GM18511 (cell line): ENCODE measurements around the gene HIVEP3.
"Not testable (repeated sequence)": the region's sequence is repeated elsewhere in the genome, so short reads cannot be mapped to it uniquely, and the experiment has no call there.

Experiments
- ATAC-seq: cut with Tn5 transposase; IDR thresholded peaks from one replicate; pipeline ENCODE4 v1.9.1; 2021; ENCODE audit warnings: mild to moderate bottlenecking, moderate library complexity; ENCODE audit not compliant: unreplicated experiment

HIVEP3 gene

DNA sequence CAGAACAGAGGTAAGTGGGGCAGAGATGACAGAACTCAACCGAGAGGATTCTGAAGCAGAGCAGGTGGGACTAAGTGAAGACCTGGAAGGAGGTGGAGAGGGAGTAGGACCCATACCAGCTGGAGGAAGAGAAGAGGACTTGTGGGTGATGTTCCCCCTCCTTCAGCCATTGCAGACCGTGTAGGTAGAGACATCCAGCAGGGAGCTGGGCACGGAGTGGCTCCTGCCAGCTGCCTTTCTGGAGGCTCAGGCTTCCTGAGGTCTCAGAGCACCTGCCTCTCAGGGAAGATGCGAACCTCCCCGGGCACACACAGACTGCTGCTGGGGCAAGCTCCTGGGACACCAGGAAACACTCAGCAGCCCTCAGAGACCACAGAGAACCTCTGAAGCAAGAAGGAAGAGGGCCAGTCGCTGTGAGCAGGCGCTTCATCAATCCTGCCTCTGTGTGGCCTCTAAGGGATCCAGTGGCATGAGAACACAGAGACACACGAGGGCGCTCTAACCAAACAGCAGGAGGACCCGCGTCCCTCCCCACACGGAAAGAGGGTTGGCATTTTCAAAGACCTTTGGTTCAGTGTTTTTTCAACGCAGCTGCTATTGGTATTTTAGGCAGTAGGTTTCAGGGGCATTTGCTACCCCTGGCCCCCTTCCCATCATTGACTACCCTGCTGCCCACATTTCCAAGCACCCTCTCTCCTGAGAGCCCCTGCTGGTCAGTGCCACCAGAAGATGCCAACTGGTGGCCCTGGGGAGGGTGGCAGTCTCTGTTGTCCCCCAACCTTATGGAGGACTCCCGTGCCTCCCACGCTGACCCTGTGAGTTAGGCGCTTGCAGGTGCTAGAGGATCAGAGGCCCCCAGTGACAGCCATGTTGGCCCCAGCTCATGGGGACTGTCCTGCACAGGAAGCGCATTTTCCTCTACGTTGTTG lies 344.7 kb downstream of the HIVEP3 start:
- peak; percentile 88 for ATAC-seq

DNA sequence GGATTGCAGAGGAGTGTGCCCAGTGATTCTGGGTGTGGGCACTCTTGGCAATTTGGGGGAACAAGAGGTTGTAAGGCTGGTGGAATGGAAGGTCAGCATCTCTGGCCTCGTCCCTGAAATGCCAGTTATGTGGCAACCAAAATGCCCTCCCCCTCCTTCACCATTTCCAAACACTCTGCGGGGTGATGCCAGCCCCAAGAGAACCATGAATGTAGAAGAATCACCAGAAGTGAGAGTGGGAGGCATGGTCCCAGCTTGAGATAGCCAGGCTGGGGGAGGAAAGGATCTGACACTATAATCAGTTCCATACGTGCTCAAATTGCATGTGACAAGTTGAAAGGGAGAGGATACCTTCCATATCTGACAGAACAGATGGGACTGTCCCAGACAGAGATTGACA lies 345.5 kb downstream of the HIVEP3 start:
- no peak for ATAC-seq

DNA sequence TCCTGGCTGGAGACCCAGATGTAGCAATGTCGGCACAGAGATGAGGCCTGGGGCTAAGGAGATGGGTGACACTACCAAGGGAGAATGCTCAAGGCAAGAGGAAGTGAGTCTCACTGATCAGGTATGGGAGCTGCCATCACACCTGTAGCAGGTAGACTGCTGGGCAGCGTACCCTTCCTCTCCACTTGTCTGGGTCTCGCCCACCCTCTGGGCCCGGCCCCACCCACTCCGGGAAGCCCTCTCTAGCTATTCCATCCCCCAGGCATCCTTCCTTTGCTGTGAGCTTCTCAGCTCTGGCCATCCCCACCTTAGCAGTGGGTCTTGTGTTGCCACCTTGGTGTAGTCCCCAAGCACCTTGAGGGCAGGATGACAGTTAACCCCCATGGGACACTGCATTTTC lies 346.5 kb downstream of the HIVEP3 start:
- ATAC-seq = no peak

DNA sequence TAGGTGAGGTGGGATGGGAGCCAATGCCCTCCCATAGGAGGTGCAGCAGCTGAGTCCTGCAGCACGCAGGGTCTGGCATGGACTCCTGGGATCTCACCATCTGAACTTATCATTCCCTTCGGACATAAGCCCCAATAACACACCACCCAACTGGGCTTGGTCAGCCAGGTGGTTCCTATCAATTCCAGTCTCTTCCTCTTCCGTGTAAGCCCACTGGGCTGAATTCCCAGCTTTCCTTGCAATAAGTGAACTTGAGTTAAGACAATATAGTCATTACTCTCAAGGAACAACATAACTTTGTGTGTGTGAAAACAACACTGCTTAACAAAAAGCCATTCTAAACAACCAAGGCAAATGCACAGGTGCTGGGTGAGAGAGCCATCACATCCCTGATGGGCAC lies 347.7 kb downstream of the HIVEP3 start:
- ATAC-seq = no peak

DNA sequence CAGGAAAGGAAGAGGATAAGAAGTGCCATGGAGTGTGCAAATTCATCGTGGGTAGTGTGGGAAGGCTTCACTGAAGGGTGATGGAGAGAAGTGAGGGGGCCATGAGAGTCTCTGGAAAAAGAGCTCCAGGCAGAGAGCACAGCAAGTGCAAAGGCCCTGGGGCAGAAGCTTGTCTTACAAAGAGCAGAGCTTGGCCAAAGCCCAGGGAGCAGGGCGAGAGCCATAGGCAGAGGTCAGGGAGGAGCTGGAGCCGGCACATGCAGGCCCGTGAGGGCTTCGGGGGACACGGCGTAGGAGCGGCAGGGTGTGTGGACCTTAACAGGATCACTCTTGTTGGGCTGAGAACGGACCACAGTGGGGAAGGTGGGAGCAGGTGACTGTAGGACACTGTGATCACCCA lies 350.5 kb downstream of the HIVEP3 start:
- ATAC-seq = no peak

GRCh38 chr1:41566969-41567368 lies 351.8 kb downstream of the HIVEP3 start:
- ATAC-seq = no peak

DNA sequence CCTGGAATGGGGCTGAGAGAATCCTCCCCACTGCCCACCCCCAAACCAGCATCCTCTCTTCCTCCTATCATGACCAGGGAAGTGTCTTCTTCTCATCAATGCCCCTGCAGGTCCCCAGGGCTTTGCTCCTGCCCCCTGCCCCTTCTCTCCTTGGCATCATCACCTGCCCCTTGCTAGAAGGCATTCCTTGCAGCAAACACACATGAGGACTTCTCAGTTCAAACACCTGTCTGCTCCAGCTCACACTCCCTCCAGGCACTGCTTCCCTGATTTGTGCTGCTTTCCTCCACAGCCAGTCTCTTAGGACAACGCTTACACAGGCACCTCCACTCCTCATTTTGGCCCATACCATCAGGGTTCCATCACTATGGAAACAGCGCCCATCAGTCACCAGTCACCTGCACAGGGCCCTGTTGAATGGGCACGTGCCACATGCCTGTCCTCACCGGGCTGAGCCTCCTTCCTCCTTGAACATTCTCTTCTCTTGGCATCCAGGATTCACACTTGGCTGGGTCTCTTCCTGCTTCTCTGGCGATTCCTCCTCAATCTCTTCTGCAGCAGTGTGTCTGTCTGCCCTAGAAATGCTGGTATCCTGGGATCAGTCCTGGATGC lies 352.3 kb downstream of the HIVEP3 start:
- ATAC-seq = no peak

DNA sequence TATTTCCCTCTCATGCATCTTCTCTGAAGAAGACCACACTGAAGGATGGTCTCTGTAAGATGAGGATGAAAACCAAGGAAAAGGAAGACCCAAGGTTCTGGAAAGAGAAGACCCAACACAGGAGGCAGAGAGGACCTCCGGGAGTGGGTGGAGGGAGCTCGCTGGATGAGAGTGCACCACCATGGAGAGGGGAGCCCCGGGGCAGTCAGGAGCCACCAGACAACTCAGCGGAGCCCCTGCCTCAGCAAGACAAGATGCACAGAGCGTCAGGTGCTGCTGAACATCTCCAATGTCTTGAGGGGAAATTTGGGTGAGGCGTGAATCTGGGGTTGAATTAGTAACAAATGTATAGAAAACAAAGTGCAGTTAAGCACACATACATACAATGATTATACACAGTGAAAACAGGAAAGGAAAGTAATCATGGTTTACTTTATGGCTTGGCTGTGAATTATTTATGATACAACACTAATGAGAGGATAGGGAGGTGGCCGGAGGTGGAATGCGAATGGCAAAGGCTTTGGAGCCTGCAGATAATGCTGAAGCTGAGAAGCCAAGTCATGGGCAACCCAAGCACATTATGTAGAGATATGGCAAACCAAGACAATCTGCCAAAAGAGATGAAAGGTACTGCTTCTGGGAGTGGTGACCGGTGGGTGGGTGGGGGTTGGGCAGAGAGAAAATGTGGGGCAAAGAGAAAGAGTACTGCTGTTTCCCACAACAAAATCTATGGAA lies 353.8 kb downstream of the HIVEP3 start:
- no peak for ATAC-seq

DNA sequence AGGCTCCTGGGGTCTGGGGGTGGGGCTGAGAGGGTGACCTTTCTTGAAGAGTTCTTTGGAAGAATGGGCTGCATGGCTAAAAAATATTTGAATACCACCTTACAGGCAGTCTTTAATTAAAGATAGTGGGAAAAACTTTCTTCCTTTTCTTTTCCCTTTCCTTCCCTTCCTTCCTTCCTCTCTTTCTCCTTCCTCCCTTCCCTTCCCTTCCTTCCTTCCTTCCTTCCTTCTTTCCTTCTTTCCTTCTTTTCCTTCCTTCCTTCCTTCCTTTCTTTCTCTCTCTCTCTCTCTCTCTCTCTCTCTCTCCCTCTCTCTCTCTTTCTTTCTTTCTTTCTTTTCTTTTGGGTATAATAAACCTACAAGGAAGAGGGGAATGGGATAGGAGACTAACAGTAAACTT lies 356.4 kb downstream of the HIVEP3 start:
- ATAC-seq = no peak

DNA sequence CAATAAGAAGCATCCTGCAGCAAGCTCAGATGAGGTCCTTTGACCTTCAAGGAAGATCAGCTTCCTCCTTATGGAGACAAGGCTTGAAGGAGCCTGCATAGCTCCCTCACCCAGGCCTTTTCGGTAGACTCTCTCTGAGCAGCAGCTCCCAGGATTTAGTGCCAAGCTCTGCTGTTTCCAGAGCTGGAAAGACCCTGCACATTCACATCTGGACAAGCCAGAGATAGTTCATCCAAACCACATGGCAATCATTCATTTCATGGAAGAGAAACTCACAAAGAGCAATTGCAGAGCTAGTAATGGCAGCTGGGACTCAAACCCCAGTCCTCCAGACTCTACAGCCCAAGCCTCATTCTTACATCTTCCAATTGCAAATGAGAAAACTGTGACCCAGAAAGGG lies 357.8 kb downstream of the HIVEP3 start:
- no peak for ATAC-seq

DNA sequence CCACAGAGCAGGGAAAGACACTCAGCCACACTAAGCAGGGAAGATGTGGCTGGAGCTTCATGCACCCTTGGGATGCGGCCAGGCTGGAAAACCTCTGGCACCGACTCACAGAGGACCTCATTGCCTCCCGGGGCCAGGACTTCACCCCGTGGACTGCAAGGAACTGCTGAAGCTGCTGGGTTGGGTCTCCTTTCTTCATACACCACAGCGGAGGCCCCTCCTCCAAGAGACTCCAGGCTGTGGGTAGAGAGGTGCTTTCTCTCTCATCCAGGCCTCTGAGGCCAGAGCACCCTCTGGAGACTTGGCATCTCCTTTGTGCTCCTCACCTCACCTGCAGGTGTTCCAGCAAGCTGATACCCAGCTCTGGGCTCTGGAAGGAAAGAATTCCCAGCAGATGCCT lies 358.2 kb downstream of the HIVEP3 start:
- no peak for ATAC-seq

DNA sequence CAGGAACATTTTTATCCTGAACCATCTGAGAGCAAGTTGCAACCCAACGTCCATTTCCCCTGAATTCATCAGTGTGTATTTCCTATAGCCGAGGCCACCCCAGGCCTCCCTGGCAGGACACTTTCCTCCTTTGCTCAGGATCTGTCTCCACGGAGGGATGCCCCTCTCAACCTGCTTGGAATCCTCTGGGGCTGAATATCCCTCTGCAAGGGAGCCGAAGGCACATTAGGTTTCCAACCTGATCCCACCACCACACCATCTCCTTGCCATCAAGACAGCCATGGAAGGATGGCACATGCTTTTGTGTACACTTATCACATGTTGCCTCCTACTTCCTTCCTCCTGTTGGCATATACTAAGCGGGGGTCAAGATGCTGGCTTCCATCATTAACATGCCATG lies 359.4 kb downstream of the HIVEP3 start:
- ATAC-seq = no peak

DNA sequence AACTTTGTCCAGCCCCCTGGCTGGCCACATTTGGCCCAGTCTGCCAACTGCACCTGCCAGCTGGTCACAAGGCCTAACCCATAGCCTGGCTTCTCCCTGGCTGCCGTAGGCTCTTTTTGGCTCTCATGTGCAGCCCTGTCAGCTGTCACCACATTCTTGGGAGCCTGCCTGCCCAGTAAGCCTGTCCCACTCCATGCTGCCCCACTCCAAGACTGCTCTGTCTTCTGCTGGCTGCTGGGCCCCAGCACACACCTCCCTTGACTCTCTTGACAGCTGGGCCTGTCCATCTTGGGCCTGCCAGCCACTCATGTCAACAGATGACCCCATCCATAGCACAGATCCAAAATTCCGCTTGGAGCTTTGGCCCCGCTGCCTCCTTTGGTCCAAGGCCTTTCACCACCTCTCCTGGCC lies 360.0 kb downstream of the HIVEP3 start:
- no peak for ATAC-seq

DNA sequence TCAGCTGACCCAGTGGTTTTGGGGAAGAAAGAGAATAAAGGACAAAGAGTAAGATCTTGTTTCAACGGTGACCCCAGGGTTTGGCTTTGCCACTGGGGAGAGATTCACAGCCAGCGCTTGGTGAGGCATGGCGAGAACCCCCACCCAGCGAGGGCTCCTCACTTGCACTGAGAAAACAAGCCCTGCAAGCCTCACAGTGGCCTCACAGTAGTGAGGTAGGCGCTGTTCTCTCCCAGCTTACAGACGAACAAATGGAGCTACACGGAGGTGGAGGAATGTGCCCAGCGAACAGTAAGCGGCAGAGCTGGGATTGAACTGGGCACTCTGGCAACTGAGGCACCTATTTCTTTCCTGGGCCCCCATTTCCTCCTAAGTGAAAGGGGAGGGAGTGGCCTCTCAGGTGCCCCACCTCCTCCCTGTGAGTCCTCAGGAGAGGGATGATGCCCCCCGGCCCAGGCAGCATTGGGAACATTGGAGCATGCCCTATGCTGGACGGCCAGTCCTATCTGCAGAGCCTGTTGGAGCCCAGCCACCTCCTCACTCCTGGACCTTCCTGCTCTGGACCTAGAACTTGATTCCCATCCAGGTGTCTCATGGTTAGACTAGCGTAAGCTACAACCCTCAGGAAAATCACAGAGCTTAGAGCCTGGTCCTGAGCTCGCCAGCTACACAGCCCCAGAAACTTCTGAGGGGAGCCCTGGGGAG lies 360.8 kb downstream of the HIVEP3 start:
- ATAC-seq = no peak

DNA sequence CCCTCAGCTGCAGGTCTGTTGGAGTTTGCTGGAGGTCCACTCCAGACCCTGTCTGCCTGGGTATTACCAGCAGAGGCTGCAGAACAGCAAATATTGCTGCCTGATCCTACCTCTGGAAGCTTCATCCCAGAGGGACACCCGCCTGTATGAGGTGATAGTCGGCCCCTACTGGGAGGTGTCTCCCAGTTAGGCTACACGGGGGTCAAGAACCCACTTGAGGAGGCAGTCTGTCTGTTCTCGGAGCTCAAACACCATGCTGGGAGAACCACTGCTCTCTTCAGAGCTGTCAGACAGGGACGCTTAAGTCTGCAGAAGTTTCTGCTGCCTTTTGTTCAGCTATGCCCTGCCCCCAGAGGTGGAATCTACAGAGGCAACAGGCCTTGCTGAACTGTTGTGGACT lies 364.0 kb downstream of the HIVEP3 start:
- not testable (repeated sequence) for ATAC-seq

GRCh38 chr1:41547781-41548560 lies 370.8 kb downstream of the HIVEP3 start:
- ATAC-seq = no peak

GRCh38 chr1:41547336-41547735 lies 371.4 kb downstream of the HIVEP3 start:
- no peak for ATAC-seq

GRCh38 chr1:41546833-41547135 lies 371.9 kb downstream of the HIVEP3 start:
- ATAC-seq = no peak

DNA sequence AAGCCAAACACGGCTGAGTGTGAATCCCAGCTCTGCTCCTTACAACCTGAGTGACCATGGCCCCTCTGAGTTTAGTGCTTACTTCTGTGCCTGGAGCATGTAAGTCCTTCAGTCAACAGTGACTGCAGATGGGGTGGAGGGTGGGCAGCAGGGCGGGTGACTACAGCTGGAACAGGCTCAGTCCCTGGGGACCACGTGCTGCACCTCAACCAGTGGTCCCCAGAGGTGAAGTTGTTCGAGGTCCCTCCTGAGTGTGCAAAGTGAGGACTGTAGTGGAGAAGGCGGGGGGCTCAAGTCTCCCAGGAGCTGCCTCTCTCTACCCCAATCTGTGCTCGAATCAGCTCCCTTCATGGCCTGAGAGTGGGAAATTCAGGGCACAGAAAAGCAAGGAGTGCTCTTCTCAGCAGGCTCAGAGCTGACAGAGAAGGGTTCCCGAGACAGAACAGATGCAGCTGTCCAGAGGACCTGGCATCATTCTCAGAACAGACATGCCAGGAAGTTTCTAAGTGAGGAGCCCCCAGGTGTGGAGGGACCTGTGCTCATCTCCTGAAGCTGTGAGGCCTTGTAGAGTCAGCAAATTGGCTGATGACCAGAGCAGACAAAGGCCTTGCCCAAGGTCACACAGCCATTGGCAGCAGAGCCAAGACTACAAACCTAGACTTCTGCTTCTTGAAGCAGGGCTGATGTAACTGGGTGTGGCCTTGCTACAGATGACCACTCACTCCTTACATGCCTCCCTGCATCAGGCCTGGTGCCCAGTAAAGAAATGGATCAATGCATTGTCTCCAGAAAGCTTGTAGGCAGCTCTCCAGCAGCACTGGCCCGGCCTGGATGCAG lies 372.5 kb downstream of the HIVEP3 start:
- ATAC-seq = no peak
